Right renal cortex interstitium (tissue), 3 donors: Measurements from ENCODE around the gene GLG1. TPM values are rescaled to one million over a fixed set of nuclear protein-coding genes. Genes with fewer than 3 reads are reported as not detected.
A peak's percentile ranks its signal among the peaks of the same experiment; 100 is the strongest.
"Not testable (repeated sequence)": the region's sequence is repeated elsewhere in the genome, so short reads cannot be mapped to it uniquely, and the experiment has no call there.

ENCODE experiments used
- DNase-seq, 3 donors: peaks; one replicate each; pipeline ENCODE4 v3.0.0-alpha.2; 2013; ENCODE audit warnings: low read depth in 3 of 3, low spot score in 2 of 3
- polyA plus RNA-seq, 3 donors: library from polyadenylated mRNA; unstranded; fragments of 120-200 nt; gene quantifications; one replicate each; pipeline ENCODE4 v1.2.1, GENCODE V29; 2013; ENCODE audit not compliant: insufficient read length in 3 of 3

The GLG1 gene
- polyA plus RNA-seq: 100 to 1,000 TPM; 153 to 159 (median 155) TPM

- peak; percentile 63 to 84 (median 82) for DNase-seq
Observed at GRCh38 chr16:74606521-74607309, at the start of gene GLG1. TSS of gene GLG1 (minus strand) at chr16:74607114. CDS start at chr16:74607094, 20 bp downstream.

- DNase-seq: no peak
Observed at GRCh38 chr16:74654536-74655050, 47.7 kb upstream of the GLG1 start.

GRCh38 chr16:74652883-74653282 lies 46.0 kb upstream of the GLG1 start:
- not testable (repeated sequence) for DNase-seq

DNA sequence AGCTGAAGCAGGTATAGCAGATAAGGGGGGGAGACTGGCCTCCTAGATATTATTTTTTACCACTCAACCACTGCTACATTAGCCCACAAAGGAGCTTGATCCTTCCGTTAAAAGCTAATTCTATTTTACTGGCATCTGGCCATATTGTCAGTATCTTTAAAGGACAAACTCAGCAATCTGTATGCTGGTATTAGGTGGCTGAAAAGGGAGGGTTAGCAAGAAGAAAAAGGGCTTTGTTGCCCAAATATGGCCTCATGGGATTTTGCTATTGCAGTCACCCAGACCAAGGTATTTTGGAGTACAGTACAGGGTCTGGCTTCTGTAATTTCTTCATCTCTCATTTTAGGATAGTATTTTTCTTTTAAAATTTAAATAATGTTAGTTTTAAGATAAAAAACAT lies 45.3 kb upstream of the GLG1 start:
- DNase-seq: no peak

- DNase-seq: no peak
Observed at GRCh38 chr16:74651841-74652240, 44.9 kb upstream of the GLG1 start.

GRCh38 chr16:74650966-74651567 lies 44.2 kb upstream of the GLG1 start:
- no peak for DNase-seq

- DNase-seq: no peak
Observed at GRCh38 chr16:74649839-74650504, 43.1 kb upstream of the GLG1 start.

DNA sequence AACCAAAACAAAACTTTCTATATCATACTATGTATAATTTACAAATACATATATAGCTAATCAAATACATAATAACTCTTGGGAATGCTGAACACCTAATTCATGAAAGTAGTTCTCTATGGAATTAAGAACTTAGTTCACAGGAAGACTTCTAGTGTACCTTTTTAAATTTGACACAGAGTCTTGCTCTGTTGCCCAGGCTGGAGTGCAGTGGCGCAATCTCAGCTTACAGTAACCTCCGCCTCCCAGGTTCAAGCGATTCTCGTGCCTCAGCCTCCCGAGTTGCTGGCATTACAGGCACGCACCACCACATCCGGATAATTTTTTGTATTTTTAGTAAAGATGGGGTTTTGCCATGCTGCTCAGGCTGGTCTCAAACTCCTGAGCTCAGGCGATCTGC lies 35.1 kb upstream of the GLG1 start:
- DNase-seq: no peak

- DNase-seq: no peak
Observed at GRCh38 chr16:74637742-74638453, 31.0 kb upstream of the GLG1 start.

DNA sequence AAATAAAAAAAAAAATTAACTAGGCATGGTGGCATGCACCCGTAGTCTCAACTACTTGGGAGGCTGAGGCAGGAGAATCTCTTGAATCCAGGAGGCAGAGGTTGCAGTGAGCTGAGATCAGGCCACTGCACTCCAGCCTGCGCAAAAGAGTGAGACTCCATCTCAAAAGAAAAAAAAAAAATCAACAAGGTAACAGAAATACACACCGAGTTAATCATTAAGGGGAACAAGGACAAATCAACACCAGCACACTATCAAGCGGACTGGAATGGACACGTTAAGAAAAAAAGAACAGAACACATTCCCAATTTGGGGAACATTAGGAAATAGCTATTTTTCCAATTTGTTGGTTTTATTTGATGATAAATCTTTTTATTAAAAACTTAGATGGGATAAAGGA lies 28.4 kb upstream of the GLG1 start:
- no peak for DNase-seq

GRCh38 chr16:74633686-74634085 lies 26.8 kb upstream of the GLG1 start:
- no peak for DNase-seq

DNA sequence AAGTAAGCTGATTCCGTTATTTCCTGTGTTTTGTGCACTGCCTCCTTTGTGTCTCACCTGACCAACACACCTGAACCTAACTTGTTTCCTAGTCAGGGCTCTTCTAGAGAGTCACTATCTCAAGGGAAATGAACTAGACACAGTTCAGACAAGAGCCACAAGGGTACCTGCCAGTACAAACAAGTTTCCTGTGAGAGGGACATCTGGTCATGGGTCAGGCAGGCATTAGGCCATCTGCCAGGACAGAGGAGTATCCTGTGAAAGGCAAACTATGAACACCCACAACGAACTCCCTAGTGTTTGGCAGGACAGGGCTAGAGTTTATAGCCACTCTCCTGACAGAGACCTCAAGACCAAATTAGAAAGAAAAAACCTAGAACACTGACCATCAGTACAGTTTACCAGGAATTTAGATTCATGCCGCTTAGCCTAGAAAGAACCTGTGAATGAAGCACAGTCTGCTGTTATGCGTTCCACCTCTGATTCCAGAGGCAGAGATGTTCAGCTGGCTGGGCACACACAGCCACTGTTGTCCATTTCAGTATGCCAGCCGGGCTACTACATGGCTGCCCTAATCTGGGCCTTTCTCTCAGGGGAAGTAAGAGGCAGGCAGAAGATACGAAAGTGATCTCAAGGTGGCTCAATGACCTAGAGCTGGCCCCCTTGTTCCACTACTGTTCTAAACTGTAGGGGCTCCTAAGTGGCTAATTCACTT lies 20.7 kb upstream of the GLG1 start:
- no peak for DNase-seq

DNA sequence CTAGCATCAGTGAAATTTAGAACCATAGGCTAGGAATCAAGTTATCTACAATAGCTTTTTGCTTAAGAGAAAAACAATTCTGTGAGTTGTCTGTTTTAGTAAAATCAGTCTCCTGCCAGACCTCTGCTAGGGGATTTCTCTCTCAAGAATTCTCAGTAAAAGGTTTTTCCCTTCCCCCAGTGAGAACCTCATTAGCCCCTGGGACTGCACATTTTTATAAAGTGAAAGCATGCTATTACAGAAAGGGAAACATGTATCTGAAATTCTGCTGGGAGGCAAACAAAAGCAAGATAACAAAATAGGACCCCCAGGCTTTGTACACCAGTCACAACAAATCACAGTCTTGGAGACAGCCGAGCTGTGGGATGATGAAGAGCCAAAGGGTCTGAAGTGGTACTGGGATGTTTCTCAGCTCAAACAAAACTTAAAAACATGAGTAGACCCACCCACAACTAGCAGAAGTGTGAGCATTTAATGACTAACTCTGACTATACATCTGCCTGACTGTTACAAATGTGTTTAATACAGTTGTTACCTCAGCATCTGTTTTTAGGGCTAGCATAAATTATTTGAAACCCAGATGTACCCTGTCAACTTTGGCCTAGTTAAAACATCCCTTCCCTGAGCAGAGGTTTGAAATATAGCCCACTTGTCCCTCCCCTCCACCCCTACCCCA lies 20.0 kb upstream of the GLG1 start:
- no peak for DNase-seq

- DNase-seq: no peak
Observed at GRCh38 chr16:74625500-74626350, 18.8 kb upstream of the GLG1 start.

- no peak for DNase-seq
Observed at GRCh38 chr16:74623839-74624235, 16.9 kb upstream of the GLG1 start.

DNA sequence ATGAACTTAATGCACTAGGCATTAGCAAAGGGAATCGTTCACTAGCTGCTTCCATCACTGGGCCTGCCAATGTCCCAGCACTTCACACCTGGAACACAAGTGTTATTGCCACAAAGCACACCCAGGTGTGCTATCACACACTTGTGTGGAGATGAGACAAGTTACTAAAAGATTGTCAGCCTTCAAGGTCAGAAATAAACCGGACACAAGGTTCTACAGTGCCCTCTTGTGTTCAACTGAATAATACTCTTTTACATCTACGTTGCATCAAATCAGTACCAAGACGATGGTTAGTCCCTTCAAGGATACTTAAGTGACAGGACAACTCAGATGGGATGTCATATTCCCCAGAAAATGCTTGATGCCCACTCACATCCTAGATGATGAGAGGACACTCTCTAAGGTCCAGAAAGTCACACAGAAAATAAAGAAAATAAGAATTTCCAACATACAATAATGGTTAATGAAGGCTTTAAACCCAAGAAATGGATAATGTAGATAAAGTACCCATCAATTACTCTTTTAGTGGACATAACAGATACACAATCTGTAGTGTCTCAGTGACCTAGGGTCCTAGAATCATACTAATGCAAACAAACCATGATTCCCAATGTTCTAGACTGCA lies 16.4 kb upstream of the GLG1 start:
- no peak for DNase-seq

DNA sequence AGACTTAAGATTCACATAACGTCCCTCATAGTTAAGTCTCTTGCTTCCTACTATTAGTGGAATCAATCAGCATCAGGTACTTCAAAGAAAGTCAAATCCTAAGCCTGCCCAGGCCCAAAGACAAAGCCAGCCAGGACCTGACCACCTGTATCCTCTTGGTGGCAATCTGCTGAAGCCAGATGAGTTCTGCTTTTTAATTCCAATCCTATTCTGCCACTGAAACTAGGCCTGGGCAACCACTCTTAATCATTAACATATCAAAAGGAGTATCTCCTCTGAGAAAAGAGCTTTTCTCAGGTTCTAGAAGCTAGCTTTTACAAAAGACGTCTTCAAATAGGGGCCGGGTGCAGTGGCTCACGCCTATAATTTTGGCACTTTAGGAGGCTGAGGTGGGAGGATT lies 15.1 kb upstream of the GLG1 start:
- no peak for DNase-seq

- DNase-seq: no peak
Observed at GRCh38 chr16:74617206-74617788, 10.4 kb upstream of the GLG1 start.
